HCT116 (cell line): ENCODE measurements around the gene PRDX3. TPM values are rescaled to one million over a fixed set of nuclear protein-coding genes. Genes with fewer than 3 reads are reported as not detected.

ENCODE experiments used
- ATAC-seq: fragments of 200-7000 bp; cut with Tn5 transposase; 2 replicates; pipeline ENCODE4 v1.9.1; 2020; ENCODE audit warnings: mild to moderate bottlenecking, moderate library complexity
- BruUV-seq: library from RNA; stranded (reverse); fragments of 400-500 nt; replicated peaks from 2 replicates; lab custom pipeline; 2021; lab: Mats Ljungman, UMichigan
- CTCF ChIA-PET: fragments of 300-600 bp; sonication (Branson Sonifier 250); formaldehyde crosslinking; loops from one replicate; lab custom pipeline; 2021; ENCODE audit warnings: antibody characterized with exemption; lab: Charles Lee
- POLR2A ChIA-PET: fragments of 300-600, 350-600 bp; sonication (Branson Sonifier 250); formaldehyde crosslinking; loops from one replicate; lab custom pipeline; 2021; ENCODE audit warnings: antibody characterized with exemption; lab: Charles Lee
- RAD21 ChIA-PET, 2 experiments: fragments of 300-600 bp; sonication (Branson Sonifier 250); formaldehyde crosslinking; loops; one replicate each; lab custom pipeline; 2023; ENCODE audit warnings: low total read pairs in 2 of 2; ENCODE audit not compliant: uncharacterized antibody in 2 of 2, unreplicated experiment in 2 of 2, low non-redundant PET in 1 of 2; lab: Charles Lee
- DNase-seq: peaks from one replicate; pipeline ENCODE4 v3.0.0-alpha.2; 2010; ENCODE audit warnings: low read depth, low spot score
- H2AFZ ChIP-seq: fragments of 200-600 bp; shearing (Covaris generic), sonication (generic); 2 replicates; pipeline ENCODE4 v1.6.1; 2017; ENCODE audit warnings: low read depth, mixed run types, mixed read lengths, antibody characterized with exemption, low read length; ENCODE audit not compliant: poor library complexity, severe bottlenecking
- H3K27ac ChIP-seq: 2 replicates; pipeline ENCODE4 v1.5.1; 2012; ENCODE audit warnings: low read depth, low read length
- H3K27me3 ChIP-seq: fragments of 200-600 bp; sonication (generic); 2 replicates; pipeline ENCODE4 v1.6.1; 2016; ENCODE audit warnings: mixed run types, low read length, mixed read lengths; ENCODE audit not compliant: insufficient read depth
- H3K36me3 ChIP-seq, 2 experiments: fragments of 200-500 bp in 1 of 2; fragments of 200-600 bp in 1 of 2; sonication (Bioruptor generic) in 1 of 2; sonication (generic) in 1 of 2; 2 replicates each; pipeline versions ENCODE4 v1.5.1 to v1.6.1; 2014 to 2016; ENCODE audit warnings: low read length in 2 of 2, inconsistent platforms in 1 of 2, mixed read lengths in 1 of 2, mixed run types in 1 of 2; ENCODE audit not compliant: insufficient read depth in 2 of 2, control insufficient read depth in 1 of 2
- H3K4me1 ChIP-seq, 2 experiments: fragments of 200-600 bp in 1 of 2; sonication (generic) in 1 of 2; 2 replicates each; pipeline versions ENCODE4 v1.5.1 to v1.6.1; 2012 to 2017; ENCODE audit warnings: low read length in 2 of 2, inconsistent platforms in 1 of 2, mild to moderate bottlenecking in 1 of 2, mixed read lengths in 1 of 2, mixed run types in 1 of 2, moderate library complexity in 1 of 2; ENCODE audit not compliant: insufficient read depth in 2 of 2, control insufficient read depth in 1 of 2
- H3K4me2 ChIP-seq: fragments of 200-600 bp; sonication (generic); 2 replicates; pipeline ENCODE4 v1.6.1; 2017; ENCODE audit warnings: mixed run types, low read length, mixed read lengths
- H3K4me3 ChIP-seq, 2 experiments: fragments of 200-600 bp in 1 of 2; sonication (generic) in 1 of 2; replicated peaks in 1 of 2; 2 replicates each; pipeline ENCODE4 v1.5.1; 2011 to 2016; ENCODE audit warnings: low read length in 2 of 2, control low read depth in 1 of 2, low read depth in 1 of 2, mild to moderate bottlenecking in 1 of 2, mixed read lengths in 1 of 2, mixed run types in 1 of 2
- H3K79me2 ChIP-seq: fragments of 200-600 bp; sonication (generic); 2 replicates; pipeline ENCODE4 v1.6.1; 2017; ENCODE audit warnings: mild to moderate bottlenecking, mixed run types, low read length, moderate library complexity, mixed read lengths; ENCODE audit not compliant: insufficient read depth
- H3K9ac ChIP-seq: fragments of 200-600 bp; sonication (generic); 2 replicates; pipeline ENCODE4 v1.6.1; 2016; ENCODE audit warnings: low read length, mixed read lengths
- H3K9me2 ChIP-seq: fragments of 200-600 bp; sonication (generic), shearing (Covaris generic); 2 replicates; pipeline ENCODE4 v1.6.1; 2017; ENCODE audit warnings: mixed run types, mild to moderate bottlenecking, moderate library complexity; ENCODE audit not compliant: insufficient read depth
- H3K9me3 ChIP-seq, 2 experiments: fragments of 200-500 bp in 1 of 2; fragments of 200-600 bp in 1 of 2; sonication (Bioruptor generic) in 1 of 2; sonication (generic) in 1 of 2; 2 replicates each; pipeline ENCODE4 v1.6.1; 2014 to 2017; ENCODE audit warnings: low read length in 2 of 2, mixed read lengths in 2 of 2, inconsistent platforms in 1 of 2, low read depth in 1 of 2, mild to moderate bottlenecking in 1 of 2, mixed run types in 1 of 2, moderate library complexity in 1 of 2; ENCODE audit not compliant: control insufficient read depth in 1 of 2, insufficient read depth in 1 of 2
- H4K20me1 ChIP-seq: fragments of 200-600 bp; sonication (generic), shearing (Covaris generic); 2 replicates; pipeline ENCODE4 v1.6.1; 2017; ENCODE audit warnings: mixed run types, mild to moderate bottlenecking, moderate library complexity; ENCODE audit not compliant: insufficient read depth
- CEBPB ChIP-seq: IDR thresholded peaks from 2 replicates; pipeline ENCODE4 v1.6.1; 2012; ENCODE audit warnings: low read depth
- JUND ChIP-seq: IDR thresholded peaks from 2 replicates; pipeline ENCODE4 v1.6.1; 2012
- POLR2AphosphoS5 ChIP-seq: IDR thresholded peaks from 2 replicates; pipeline ENCODE4 v1.6.1; 2011; ENCODE audit warnings: mild to moderate bottlenecking, low read depth, low read length, moderate library complexity
- intact Hi-C: fragments of 100-400 bp; cut with micrococcal nuclease; formaldehyde crosslinking; loops from 2 replicates; pipeline ENCODE4 v1.10.0; 2022
- total RNA-seq: library from RNA; stranded (reverse); gene quantifications from one replicate; pipeline ENCODE4 v1.2.1, GENCODE V29; 2021; ENCODE audit not compliant: unreplicated experiment
- TF ChIP-seq, protein P1 (sequence below), 3 experiments: fragments of 200-600 bp in 1 of 3; sonication (generic) in 1 of 3; IDR thresholded peaks in 2 of 3; conservative IDR thresholded peaks in 1 of 3; 2 replicates each; pipeline ENCODE4 v1.5.1; 2012 to 2017; ENCODE audit warnings: low read depth in 2 of 3, low read length in 2 of 3, antibody characterized with exemption in 1 of 3, borderline replicate concordance in 1 of 3, control low read depth in 1 of 3, mild to moderate bottlenecking in 1 of 3, mixed read lengths in 1 of 3, mixed run types in 1 of 3, moderate library complexity in 1 of 3; ENCODE audit not compliant: insufficient read depth in 1 of 3
- TF ChIP-seq, protein P2 (sequence below): IDR thresholded peaks from 2 replicates; pipeline ENCODE4 v1.6.1; 2012

PRDX3 gene
- total RNA-seq, 1 experiment from 2014 or later = 281 TPM

DNA sequence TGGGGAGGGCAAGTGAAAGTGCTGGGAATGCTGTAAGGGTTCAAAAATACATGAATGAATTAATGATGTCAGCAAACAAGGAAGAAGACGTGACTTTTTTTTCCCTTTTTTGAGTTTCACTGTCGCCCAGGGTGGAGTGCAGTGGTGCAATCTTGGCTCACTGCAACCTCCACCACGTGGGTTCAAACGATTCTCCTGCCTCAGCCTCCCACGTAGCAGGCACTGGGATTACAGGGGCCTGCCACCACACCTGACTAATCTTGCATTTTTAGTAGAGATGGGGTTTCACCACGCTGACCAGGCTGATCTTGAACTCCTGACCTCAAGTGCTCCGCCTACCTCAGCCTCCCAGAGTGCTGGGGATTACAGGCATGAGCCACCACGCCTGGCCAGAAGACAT is 44.7 kb downstream of the PRDX3 start:
- Histone ChIP-seq H3K27me3 (no peaks in the 10 kb centered on the region), H3K9ac (no peak overlapping the region), H3K9me3 (no peaks in the 10 kb centered on the region), H3K27ac (no peak overlapping the region), H3K4me2 (no peak overlapping the region), H3K36me3 (peaks cover 16 to 21% of the 10 kb centered on the region in 2 experiments), H3K9me2 (no peaks in the 10 kb centered on the region), H3K4me1 (peaks cover 0 to 6% of the 10 kb centered on the region in 2 experiments; a peak in 1 of 4 replicates), H3K4me3 (no peak overlapping the region), H3K79me2 (no peaks in the 10 kb centered on the region), H4K20me1 (no peaks in the 10 kb centered on the region), H2AFZ (no peak overlapping the region)
- DNase-seq (no peak), ATAC-seq (no peak)
- POLR2A ChIA-PET = no interaction called here
- no TSS peak for BruUV-seq
- RAD21 ChIA-PET = no interaction called here
- TF ChIP-seq JUND (no peak), POLR2AphosphoS5 (no peak)
- TF ChIP-seq, protein P1, sequence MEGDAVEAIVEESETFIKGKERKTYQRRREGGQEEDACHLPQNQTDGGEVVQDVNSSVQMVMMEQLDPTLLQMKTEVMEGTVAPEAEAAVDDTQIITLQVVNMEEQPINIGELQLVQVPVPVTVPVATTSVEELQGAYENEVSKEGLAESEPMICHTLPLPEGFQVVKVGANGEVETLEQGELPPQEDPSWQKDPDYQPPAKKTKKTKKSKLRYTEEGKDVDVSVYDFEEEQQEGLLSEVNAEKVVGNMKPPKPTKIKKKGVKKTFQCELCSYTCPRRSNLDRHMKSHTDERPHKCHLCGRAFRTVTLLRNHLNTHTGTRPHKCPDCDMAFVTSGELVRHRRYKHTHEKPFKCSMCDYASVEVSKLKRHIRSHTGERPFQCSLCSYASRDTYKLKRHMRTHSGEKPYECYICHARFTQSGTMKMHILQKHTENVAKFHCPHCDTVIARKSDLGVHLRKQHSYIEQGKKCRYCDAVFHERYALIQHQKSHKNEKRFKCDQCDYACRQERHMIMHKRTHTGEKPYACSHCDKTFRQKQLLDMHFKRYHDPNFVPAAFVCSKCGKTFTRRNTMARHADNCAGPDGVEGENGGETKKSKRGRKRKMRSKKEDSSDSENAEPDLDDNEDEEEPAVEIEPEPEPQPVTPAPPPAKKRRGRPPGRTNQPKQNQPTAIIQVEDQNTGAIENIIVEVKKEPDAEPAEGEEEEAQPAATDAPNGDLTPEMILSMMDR (IDR thresholded peaks at IDR 0.05 in 2 of 3, conservative IDR thresholded peaks at IDR 0.05 in 1 of 3; ENCODE audit: borderline replicate concordance in 1 of 3, insufficient read depth in 1 of 3, low read depth in 2 of 3, low read length in 2 of 3) = no peak
- intact Hi-C loops = no loop called here
- CTCF ChIA-PET = no interaction called here

DNA sequence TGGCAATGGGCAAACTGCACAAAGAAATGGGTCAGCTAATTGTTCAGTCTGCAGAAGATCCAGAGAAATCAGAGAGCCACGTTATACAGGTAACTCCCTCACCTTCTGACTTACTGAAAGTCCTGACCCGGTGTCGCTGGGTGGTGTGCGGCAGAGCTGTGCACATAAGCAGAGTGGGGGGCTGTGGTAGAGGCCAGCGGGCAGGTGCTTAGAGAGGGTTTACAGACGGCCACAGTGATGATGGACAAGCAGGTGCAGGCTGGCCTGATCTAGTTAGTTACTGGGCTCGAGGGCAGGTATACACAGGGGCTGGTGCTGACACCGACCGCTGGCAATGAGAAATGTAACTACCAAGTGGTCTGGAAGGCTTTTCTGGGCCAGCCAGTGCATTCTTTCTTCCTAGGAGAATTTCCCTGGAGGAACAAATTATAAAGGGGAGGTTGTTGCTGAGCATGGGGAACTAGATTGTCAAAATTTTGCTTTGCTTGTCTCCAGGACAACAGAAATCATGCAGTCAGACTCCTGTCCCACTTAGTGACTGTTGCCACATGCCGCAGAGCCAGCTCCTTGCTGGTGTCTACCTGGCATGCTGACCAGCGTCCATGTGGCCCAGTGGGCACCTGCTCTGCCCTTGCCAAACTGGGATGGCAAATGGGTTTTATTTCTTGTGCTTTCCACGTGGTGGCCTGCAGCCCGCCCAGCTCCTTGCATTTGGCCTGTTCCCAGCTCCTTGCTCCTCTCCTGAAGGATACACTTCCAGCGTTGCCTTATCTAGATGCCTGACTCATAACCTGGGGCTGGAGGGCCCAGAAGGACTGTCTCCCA is 45.9 kb downstream of the PRDX3 start:
- H2AFZ ChIP-seq = no peak overlapping the region
- no peaks in the 10 kb centered on the region for H3K9me3 ChIP-seq
- no peak overlapping the region for H3K27ac ChIP-seq
- H4K20me1 ChIP-seq = no peaks in the 10 kb centered on the region
- DNase-seq (no peak), ATAC-seq (no peak; the same call in 1 of the 2 replicates)
- no peaks in the 10 kb centered on the region for H3K9me2 ChIP-seq
- no peak overlapping the region for H3K4me2 ChIP-seq
- intact Hi-C loops = no loop called here
- BruUV-seq = no TSS peak
- ChIA-PET POLR2A (no interaction called here), CTCF (no interaction called here), RAD21 (no interaction called here)
- no peak overlapping the region for H3K4me3 ChIP-seq
- peaks cover 0 to 6% of the 10 kb centered on the region in 2 experiments; a peak in 1 of 4 replicates for H3K4me1 ChIP-seq
- no peaks in the 10 kb centered on the region for H3K79me2 ChIP-seq
- H3K9ac ChIP-seq = no peak overlapping the region
- H3K36me3 ChIP-seq = peaks cover 16 to 25% of the 10 kb centered on the region in 2 experiments
- no peaks in the 10 kb centered on the region for H3K27me3 ChIP-seq
- TF ChIP-seq, protein P2, sequence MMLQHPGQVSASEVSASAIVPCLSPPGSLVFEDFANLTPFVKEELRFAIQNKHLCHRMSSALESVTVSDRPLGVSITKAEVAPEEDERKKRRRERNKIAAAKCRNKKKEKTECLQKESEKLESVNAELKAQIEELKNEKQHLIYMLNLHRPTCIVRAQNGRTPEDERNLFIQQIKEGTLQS = no peak
- TF ChIP-seq CEBPB = no peak
